HG02623 (cell line): ENCODE results near the gene FNBP1.

Experiments
- ATAC-seq: cut with Tn5 transposase; IDR thresholded peaks from one replicate; pipeline ENCODE4 v1.9.1; 2021; ENCODE audit warnings: moderate library complexity; ENCODE audit not compliant: unreplicated experiment

Gene FNBP1

GRCh38 chr9:129880654-129881546, 162.1 kb downstream of the FNBP1 start:
- no peak for ATAC-seq

- ATAC-seq = no peak
Observed at GRCh38 chr9:129879991-129880653, 162.9 kb downstream of the FNBP1 start.

GRCh38 chr9:129879103-129879699, 163.8 kb downstream of the FNBP1 start:
- no peak for ATAC-seq

- ATAC-seq = no peak
Observed at GRCh38 chr9:129878291-129878690, 164.7 kb downstream of the FNBP1 start.

GRCh38 chr9:129876815-129877214, 166.2 kb downstream of the FNBP1 start:
- no peak for ATAC-seq

GRCh38 chr9:129875687-129876395, 167.1 kb downstream of the FNBP1 start:
- ATAC-seq = no peak

GRCh38 chr9:129875181-129875611, 167.8 kb downstream of the FNBP1 start:
- ATAC-seq = no peak

GRCh38 chr9:129874261-129875101, 168.5 kb downstream of the FNBP1 start:
- ATAC-seq = no peak

GRCh38 chr9:129873563-129874190, 169.3 kb downstream of the FNBP1 start:
- no peak for ATAC-seq

GRCh38 chr9:129871046-129871445, 171.9 kb downstream of the FNBP1 start:
- ATAC-seq = no peak

- ATAC-seq = no peak
Observed at GRCh38 chr9:129869585-129870501, 173.1 kb downstream of the FNBP1 start.

- no peak for ATAC-seq
Observed at GRCh38 chr9:129868872-129869486, 174.0 kb downstream of the FNBP1 start.

GRCh38 chr9:129868023-129868871, 174.7 kb downstream of the FNBP1 start:
- no peak for ATAC-seq

GRCh38 chr9:129867136-129868022, 175.6 kb downstream of the FNBP1 start:
- no peak for ATAC-seq

- no peak for ATAC-seq
Observed at GRCh38 chr9:129866394-129867135, 176.4 kb downstream of the FNBP1 start.
